Neuronal stem cell (in vitro differentiated cells): Measurements from ENCODE around the gene XRCC6.

Source experiments
- DNase-seq: peaks from one replicate; pipeline ENCODE4 v3.0.0-alpha.2; 2013; ENCODE audit warnings: low spot score
- H2AFZ ChIP-seq: one replicate; pipeline ENCODE4 v1.6.1; 2013; ENCODE audit warnings: mild to moderate bottlenecking, low read length, inconsistent platforms
- H2AK5ac ChIP-seq: 2 replicates; pipeline ENCODE4 v1.6.1; 2013; ENCODE audit warnings: low read depth, mild to moderate bottlenecking, inconsistent platforms, low read length, moderate library complexity, mixed read lengths
- H2BK120ac ChIP-seq: 2 replicates; pipeline ENCODE4 v1.6.1; 2013; ENCODE audit warnings: low read depth, mild to moderate bottlenecking, inconsistent platforms, low read length, moderate library complexity, mixed read lengths
- H2BK12ac ChIP-seq: one replicate; pipeline ENCODE4 v1.6.1; 2013; ENCODE audit warnings: low read length, inconsistent platforms
- H2BK15ac ChIP-seq: 2 replicates; pipeline ENCODE4 v1.6.1; 2013; ENCODE audit warnings: mild to moderate bottlenecking, low read length, inconsistent platforms, mixed read lengths
- H2BK5ac ChIP-seq: one replicate; pipeline ENCODE4 v1.6.1; 2013; ENCODE audit warnings: inconsistent platforms, mild to moderate bottlenecking, low read length, moderate library complexity
- H3K14ac ChIP-seq: one replicate; pipeline ENCODE4 v1.6.1; 2013; ENCODE audit warnings: low read length, inconsistent platforms
- H3K18ac ChIP-seq: 2 replicates; pipeline ENCODE4 v1.6.1; 2013; ENCODE audit warnings: low read length, inconsistent platforms
- H3K23ac ChIP-seq: 2 replicates; pipeline ENCODE4 v1.6.1; 2013; ENCODE audit warnings: low read depth, mild to moderate bottlenecking, mixed read lengths, low read length, inconsistent platforms; ENCODE audit not compliant: poor library complexity
- H3K27ac ChIP-seq: replicated peaks from 3 replicates; pipeline ENCODE4 v1.5.1; 2013; ENCODE audit warnings: low read length, inconsistent platforms
- H3K27me3 ChIP-seq, 3 experiments: 2 replicates each; pipeline ENCODE4 v1.6.1; 2013; ENCODE audit warnings: low read length in 3 of 3, mild to moderate bottlenecking in 2 of 3, inconsistent platforms in 1 of 3, low read depth in 1 of 3, mixed read lengths in 1 of 3, moderate library complexity in 1 of 3; ENCODE audit not compliant: control insufficient read depth in 3 of 3, insufficient read depth in 3 of 3
- H3K36me3 ChIP-seq, 2 donors: replicated peaks in 1 of 2; 2 replicates each; pipeline ENCODE4 v1.6.1; 2013; ENCODE audit warnings: low read length in 2 of 2; ENCODE audit not compliant: control insufficient read depth in 2 of 2, insufficient read depth in 2 of 2
- H3K4ac ChIP-seq: 2 replicates; pipeline ENCODE4 v1.6.1; 2013; ENCODE audit warnings: inconsistent platforms, mild to moderate bottlenecking, low read length, moderate library complexity
- H3K4me1 ChIP-seq, 2 donors: 1 replicate in 1 of 2; 2 replicates in 1 of 2; pipeline ENCODE4 v1.6.1; 2013; ENCODE audit warnings: low read length in 2 of 2, low read depth in 1 of 2; ENCODE audit not compliant: control insufficient read depth in 2 of 2, insufficient read depth in 1 of 2
- H3K4me2 ChIP-seq: one replicate; pipeline ENCODE4 v1.6.1; 2013; ENCODE audit warnings: mild to moderate bottlenecking, low read length, inconsistent platforms; ENCODE audit not compliant: insufficient read depth, poor library complexity, severe bottlenecking
- H3K4me3 ChIP-seq, 2 donors: 2 replicates each; pipeline ENCODE4 v1.5.1; 2013; ENCODE audit warnings: low read length in 2 of 2, mild to moderate bottlenecking in 2 of 2, inconsistent platforms in 1 of 2, moderate library complexity in 1 of 2
- H3K79me1 ChIP-seq: one replicate; pipeline ENCODE4 v1.6.1; 2013; ENCODE audit warnings: low read depth, mild to moderate bottlenecking, inconsistent platforms, low read length, moderate library complexity
- H3K9ac ChIP-seq: one replicate; pipeline ENCODE4 v1.6.1; 2013; ENCODE audit warnings: mild to moderate bottlenecking, low read depth, low read length, inconsistent platforms; ENCODE audit not compliant: poor library complexity
- H3K9me3 ChIP-seq, 2 donors: replicated peaks in 1 of 2; 2 replicates each; pipeline versions ENCODE3 to v1.6.1; 2013; ENCODE audit warnings: low read length in 2 of 2, mild to moderate bottlenecking in 2 of 2, inconsistent platforms in 1 of 2, low read depth in 1 of 2, mixed read lengths in 1 of 2, moderate library complexity in 1 of 2; ENCODE audit not compliant: control insufficient read depth in 2 of 2, insufficient read depth in 1 of 2
- H4K8ac ChIP-seq: one replicate; pipeline ENCODE4 v1.6.1; 2013; ENCODE audit warnings: low read depth, mild to moderate bottlenecking, inconsistent platforms, low read length, moderate library complexity
- H4K91ac ChIP-seq: one replicate; pipeline ENCODE4 v1.6.1; 2013; ENCODE audit warnings: low read length, low read depth, mild to moderate bottlenecking, inconsistent platforms; ENCODE audit not compliant: poor library complexity
- WGBS, 2 donors: extraction: QIAGEN DNeasy Blood & Tissue Kit; methylation state at CpG; one replicate each; pipeline ENCODE4 v1.1.7; 2013; ENCODE audit warnings: missing lambda C conversion rate in 2 of 2, mixed read lengths in 1 of 2; ENCODE audit not compliant: insufficient read length in 2 of 2, insufficient replicate concordance in 1 of 2; ENCODE audit errors: extremely low coverage in 2 of 2; 5-methylcytosine and 5-hydroxymethylcytosine counted together

Gene XRCC6

DNA sequence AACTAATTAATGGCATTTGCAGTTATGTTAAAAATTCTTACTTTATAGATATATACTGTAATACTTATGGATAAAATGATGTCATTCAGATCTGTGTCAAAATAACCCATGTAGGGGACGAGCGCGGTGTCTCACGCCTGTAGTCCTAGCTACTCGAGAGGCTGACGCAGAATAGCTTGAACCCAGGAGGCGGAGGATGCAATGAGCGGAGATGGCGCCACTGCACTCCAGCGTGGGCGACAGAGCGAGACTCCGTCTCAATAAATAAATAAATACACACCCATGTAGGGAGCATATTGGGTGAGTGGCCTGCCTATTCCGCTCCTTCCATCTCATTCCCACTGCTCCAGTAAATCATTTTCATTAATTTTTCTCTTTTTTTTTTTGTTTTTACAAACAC, 60.5 kb downstream of the XRCC6 start:
- Histone ChIP-seq H4K8ac (no peak overlapping the region), H4K91ac (no peak overlapping the region), H2BK15ac (no peak overlapping the region), H3K36me3 (peaks cover 12 to 54% of the 10 kb centered on the region in 2 donors), H3K4me3 (peak overlapping the region in 1 of 2 donors; percentile 89), H2AFZ (no peak overlapping the region), H3K23ac (no peak overlapping the region), H2BK120ac (no peak overlapping the region), H3K27me3 (no peaks in the 10 kb centered on the region), H2AK5ac (no peak overlapping the region), H2BK5ac (no peak overlapping the region), H3K4me1 (no peaks in the 10 kb centered on the region), H3K79me1 (peaks cover 10% of the 10 kb centered on the region), H3K4ac (no peak overlapping the region), H2BK12ac (no peak overlapping the region), H3K9me3 (no peaks in the 10 kb centered on the region), H3K14ac (no peak overlapping the region), H3K27ac (no peak overlapping the region), H3K9ac (no peak overlapping the region), H3K18ac (no peak overlapping the region), H3K4me2 (peak overlapping the region; percentile 28)
- no CpG with 5 or more reads among the region's 14 CpGs for WGBS, 2 donors
- DNase-seq: no peak

- Histone ChIP-seq H3K4me3 (peak overlapping the region; percentile 89 to 96), H2BK12ac (no peak overlapping the region), H3K27ac (peak overlapping the region; percentile 22), H2BK5ac (no peak overlapping the region), H3K14ac (peak overlapping the region; percentile 2), H3K4ac (no peak overlapping the region), H3K79me1 (peaks cover 10% of the 10 kb centered on the region), H3K23ac (peak overlapping the region; percentile 91), H3K18ac (peak overlapping the region; percentile 64), H4K8ac (no peak overlapping the region), H2AK5ac (no peak overlapping the region), H3K27me3 (no peaks in the 10 kb centered on the region), H3K9me3 (no peaks in the 10 kb centered on the region), H2BK15ac (no peak overlapping the region), H3K4me2 (peak overlapping the region; percentile 31), H2BK120ac (no peak overlapping the region), H3K9ac (peak overlapping the region; percentile 79), H3K4me1 (no peaks in the 10 kb centered on the region), H2AFZ (peak overlapping the region; percentile 76), H4K91ac (peak overlapping the region; percentile 53), H3K36me3 (peaks cover 12 to 51% of the 10 kb centered on the region in 2 donors)
- WGBS, 2 donors: no CpG with 5 or more reads among the region's 50 CpGs
- peak; percentile 66 for DNase-seq
Measured at GRCh38 chr22:41682033-41682807, 61.1 kb downstream of the XRCC6 start.

DNA sequence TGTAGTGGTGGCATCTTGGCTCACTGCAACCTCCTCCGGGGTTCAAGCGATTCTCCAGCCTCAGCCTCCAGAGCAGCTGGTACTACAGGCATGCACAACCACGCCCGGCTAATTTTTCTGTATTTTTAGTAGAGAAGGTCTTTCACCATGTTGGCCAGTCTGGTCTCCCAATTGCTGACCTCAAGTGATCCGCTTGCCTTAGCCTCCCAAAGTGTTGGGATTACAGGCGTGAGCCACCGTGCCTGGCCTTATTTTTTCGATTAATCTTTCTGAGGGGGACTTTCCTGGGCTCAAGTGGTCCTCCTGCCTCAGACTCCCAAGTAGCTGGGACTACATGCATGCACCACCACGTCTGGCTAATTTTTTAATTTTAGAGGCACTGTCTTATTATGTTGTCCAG, 62.0 kb downstream of the XRCC6 start:
- H3K9ac ChIP-seq: no peak overlapping the region
- H3K4me1 ChIP-seq: peaks cover 4 to 5% of the 10 kb centered on the region in 2 donors
- no peak overlapping the region for H2BK15ac ChIP-seq
- H2AFZ ChIP-seq: no peak overlapping the region
- no peak overlapping the region for H3K23ac ChIP-seq
- H3K14ac ChIP-seq: no peak overlapping the region
- no CpG with 5 or more reads among the region's 9 CpGs for WGBS, 2 donors
- no peak overlapping the region for H2AK5ac ChIP-seq
- H3K27me3 ChIP-seq: no peaks in the 10 kb centered on the region
- H2BK120ac ChIP-seq: no peak overlapping the region
- H3K9me3 ChIP-seq: no peaks in the 10 kb centered on the region
- peaks cover 15% of the 10 kb centered on the region for H3K79me1 ChIP-seq
- no peak overlapping the region for H3K18ac ChIP-seq
- H4K8ac ChIP-seq: no peak overlapping the region
- no peak overlapping the region for H4K91ac ChIP-seq
- H3K27ac ChIP-seq: no peak overlapping the region
- peak overlapping the region in 1 of 2 donors; percentile 89 for H3K4me3 ChIP-seq
- DNase-seq: no peak
- H3K4ac ChIP-seq: no peak overlapping the region
- H3K36me3 ChIP-seq: peaks cover 10 to 44% of the 10 kb centered on the region in 2 donors
- peak overlapping the region; percentile 39 for H2BK5ac ChIP-seq
- no peak overlapping the region for H2BK12ac ChIP-seq
- peak overlapping the region; percentile 25 for H3K4me2 ChIP-seq

- H3K4me2 ChIP-seq: no peak overlapping the region
- H3K27me3 ChIP-seq: no peaks in the 10 kb centered on the region
- peaks cover 4 to 5% of the 10 kb centered on the region in 2 donors for H3K4me1 ChIP-seq
- H3K79me1 ChIP-seq: peaks cover 15% of the 10 kb centered on the region
- no peak overlapping the region for H4K8ac ChIP-seq
- no peak overlapping the region for H2BK5ac ChIP-seq
- H4K91ac ChIP-seq: no peak overlapping the region
- H3K9ac ChIP-seq: no peak overlapping the region
- H2BK12ac ChIP-seq: no peak overlapping the region
- no peak overlapping the region for H2BK15ac ChIP-seq
- no peak overlapping the region for H2BK120ac ChIP-seq
- H3K4ac ChIP-seq: no peak overlapping the region
- no peak overlapping the region for H3K23ac ChIP-seq
- H3K14ac ChIP-seq: no peak overlapping the region
- H3K36me3 ChIP-seq: peaks cover 7 to 38% of the 10 kb centered on the region in 2 donors
- H3K18ac ChIP-seq: no peak overlapping the region
- H3K4me3 ChIP-seq: no peak overlapping the region
- H2AFZ ChIP-seq: no peak overlapping the region
- DNase-seq: no peak
- H3K9me3 ChIP-seq: no peaks in the 10 kb centered on the region
- no peak overlapping the region for H2AK5ac ChIP-seq
- H3K27ac ChIP-seq: no peak overlapping the region
- no CpG with 5 or more reads among the region's 3 CpGs for WGBS, 2 donors
Measured at GRCh38 chr22:41683616-41684015, 62.5 kb downstream of the XRCC6 start.
